Mucosa of rectum (tissue), 2 donors: ENCODE measurements around the gene POLRMT.
A peak's percentile ranks its signal among the peaks of the same experiment; 100 is the strongest.

Experiments used
- H3K27ac ChIP-seq, 2 donors: one replicate each; pipeline ENCODE4 v1.7.0; 2013; ENCODE audit warnings: inconsistent platforms in 2 of 2, low read depth in 2 of 2, low read length in 2 of 2
- H3K27me3 ChIP-seq, 2 donors: one replicate each; pipeline ENCODE4 v1.7.0; 2013; ENCODE audit warnings: low read length in 2 of 2; ENCODE audit not compliant: control insufficient read depth in 2 of 2, insufficient read depth in 2 of 2
- H3K36me3 ChIP-seq, 2 donors: one replicate each; pipeline ENCODE4 v1.7.0; 2013; ENCODE audit warnings: low read length in 2 of 2; ENCODE audit not compliant: control insufficient read depth in 2 of 2, insufficient read depth in 2 of 2
- H3K4me1 ChIP-seq, 2 donors: one replicate each; pipeline ENCODE4 v1.7.0; 2013; ENCODE audit warnings: low read length in 2 of 2, mild to moderate bottlenecking in 1 of 2; ENCODE audit not compliant: control insufficient read depth in 2 of 2, insufficient read depth in 2 of 2
- H3K4me3 ChIP-seq, 2 donors: one replicate each; pipeline ENCODE4 v1.7.0; 2013; ENCODE audit warnings: low read length in 2 of 2
- H3K9ac ChIP-seq, 2 donors: one replicate each; pipeline ENCODE4 v1.7.0; 2013; ENCODE audit warnings: low read length in 2 of 2, low read depth in 1 of 2, mild to moderate bottlenecking in 1 of 2
- H3K9me3 ChIP-seq, 2 donors: one replicate each; pipeline ENCODE4 v1.7.0; 2013; ENCODE audit warnings: low read length in 2 of 2; ENCODE audit not compliant: control insufficient read depth in 2 of 2
- donor health status: healthy.
- donor health status: Normal muscosa, but diverticular disease.

Gene POLRMT

GRCh38 chr19:618247-618619 is 15.1 kb downstream of the POLRMT start:
- Histone ChIP-seq H3K4me1 (no peaks in the 10 kb centered on the region), H3K36me3 (peaks cover 18% of the 10 kb centered on the region in 2 donors), H3K4me3 (no peak overlapping the region), H3K27ac (no peak overlapping the region), H3K9me3 (no peaks in the 10 kb centered on the region), H3K9ac (no peak overlapping the region), H3K27me3 (no peaks in the 10 kb centered on the region)

- no peaks in the 10 kb centered on the region for H3K4me1 ChIP-seq
- H3K36me3 ChIP-seq: peaks cover 18% of the 10 kb centered on the region in 2 donors
- H3K27ac ChIP-seq: no peak overlapping the region
- H3K9me3 ChIP-seq: no peaks in the 10 kb centered on the region
- H3K4me3 ChIP-seq: no peak overlapping the region
- H3K9ac ChIP-seq: no peak overlapping the region
- no peaks in the 10 kb centered on the region for H3K27me3 ChIP-seq
These were observed 15.6 kb downstream of the POLRMT start for GRCh38 chr19:617551-618246.

GRCh38 chr19:616747-617526 is 16.4 kb downstream of the POLRMT start:
- H3K4me3 ChIP-seq: no peak overlapping the region
- H3K9ac ChIP-seq: no peak overlapping the region
- no peaks in the 10 kb centered on the region for H3K9me3 ChIP-seq
- H3K36me3 ChIP-seq: peaks cover 17 to 18% of the 10 kb centered on the region in 2 donors
- no peaks in the 10 kb centered on the region for H3K4me1 ChIP-seq
- no peaks in the 10 kb centered on the region for H3K27me3 ChIP-seq
- H3K27ac ChIP-seq: no peak overlapping the region

- Histone ChIP-seq H3K27me3 (peaks cover 0 to 4% of the 10 kb centered on the region in 2 donors), H3K4me1 (no peaks in the 10 kb centered on the region), H3K36me3 (peaks cover 13 to 14% of the 10 kb centered on the region in 2 donors), H3K27ac (no peak overlapping the region), H3K4me3 (no peak overlapping the region), H3K9ac (no peak overlapping the region), H3K9me3 (no peaks in the 10 kb centered on the region)
These were observed 17.2 kb downstream of the POLRMT start for GRCh38 chr19:616062-616700.

GRCh38 chr19:615619-616018 is 17.7 kb downstream of the POLRMT start:
- H3K4me1 ChIP-seq: peaks cover 0 to 2% of the 10 kb centered on the region in 2 donors
- H3K9ac ChIP-seq: no peak overlapping the region
- H3K27me3 ChIP-seq: peaks cover 0 to 10% of the 10 kb centered on the region in 2 donors
- no peak overlapping the region for H3K27ac ChIP-seq
- no peak overlapping the region for H3K4me3 ChIP-seq
- peaks cover 13 to 14% of the 10 kb centered on the region in 2 donors for H3K36me3 ChIP-seq
- H3K9me3 ChIP-seq: no peaks in the 10 kb centered on the region

GRCh38 chr19:613732-614567 is 19.4 kb downstream of the POLRMT start:
- H3K27ac ChIP-seq: no peak overlapping the region

GRCh38 chr19:612941-613340 is 20.4 kb downstream of the POLRMT start:
- Histone ChIP-seq H3K9me3 (no peaks in the 10 kb centered on the region), H3K4me1 (peaks cover 0 to 2% of the 10 kb centered on the region in 2 donors), H3K9ac (no peak overlapping the region), H3K27ac (no peak overlapping the region), H3K36me3 (peaks cover 0 to under 1% of the 10 kb centered on the region in 2 donors), H3K4me3 (no peak overlapping the region), H3K27me3 (peaks cover 0 to 10% of the 10 kb centered on the region in 2 donors)

More at GRCh38 chr19:613732-614567, 19.4 kb downstream of the POLRMT start:
- H3K9me3 ChIP-seq: no peaks in the 10 kb centered on the region
- H3K27me3 ChIP-seq: peaks cover 0 to 10% of the 10 kb centered on the region in 2 donors
- no peak overlapping the region for H3K9ac ChIP-seq
- H3K4me3 ChIP-seq: no peak overlapping the region
- peaks cover 4 to 8% of the 10 kb centered on the region in 2 donors for H3K36me3 ChIP-seq
- H3K4me1 ChIP-seq: peaks cover 0 to 2% of the 10 kb centered on the region in 2 donors

GRCh38 chr19:611481-611868 is 21.9 kb downstream of the POLRMT start:
- no peaks in the 10 kb centered on the region for H3K9me3 ChIP-seq
- H3K27me3 ChIP-seq: peaks cover 0 to 10% of the 10 kb centered on the region in 2 donors
- H3K9ac ChIP-seq: no peak overlapping the region
- no peak overlapping the region for H3K4me3 ChIP-seq
- H3K4me1 ChIP-seq: peaks cover 0 to 2% of the 10 kb centered on the region in 2 donors
- no peak overlapping the region for H3K27ac ChIP-seq
- no peaks in the 10 kb centered on the region for H3K36me3 ChIP-seq

- H3K36me3 ChIP-seq: no peaks in the 10 kb centered on the region
- peaks cover 0 to 10% of the 10 kb centered on the region in 2 donors for H3K27me3 ChIP-seq
- H3K27ac ChIP-seq: peak overlapping the region; percentile 29 to 58
- peak overlapping the region; percentile 1 to 60 for H3K4me3 ChIP-seq
- H3K9me3 ChIP-seq: no peaks in the 10 kb centered on the region
- peaks cover 0 to 2% of the 10 kb centered on the region in 2 donors for H3K4me1 ChIP-seq
- H3K9ac ChIP-seq: peak overlapping the region; percentile 28 to 63
These were observed 22.4 kb downstream of the POLRMT start for GRCh38 chr19:610801-611480.
